Heart left ventricle (tissue), 16 donors: ENCODE measurements around the gene TMEM222. TPM values are rescaled to one million over a fixed set of nuclear protein-coding genes. Genes with fewer than 3 reads are reported as not detected.
A peak's percentile ranks its signal among the peaks of the same experiment; 100 is the strongest.

Source experiments
- ATAC-seq, 4 donors: fragments of 200-7000 bp; cut with Tn5 transposase; one replicate each; pipeline ENCODE4 v1.9.1; 2020 to 2022; ENCODE audit warnings: moderate library complexity in 4 of 4, mild to moderate bottlenecking in 3 of 4, moderate number of reproducible peaks in 1 of 4
- DNase-seq, 5 donors: peaks; one replicate each; pipeline ENCODE4 v3.0.0-alpha.2; 2020
- H3K27ac ChIP-seq, 12 donors: fragments of 200-600 bp; sonication (generic) in 4 of 12; one replicate each; pipeline versions ENCODE4 v1.5.0 to v1.8.0; 2016 to 2022; ENCODE audit warnings: mild to moderate bottlenecking in 2 of 12
- H3K27me3 ChIP-seq, 9 donors: fragments of 200-600 bp; sonication (generic) in 2 of 9; one replicate each; pipeline versions ENCODE4 v1.5.1 to v1.8.0; 2016 to 2022; ENCODE audit warnings: mild to moderate bottlenecking in 3 of 9
- H3K36me3 ChIP-seq, 9 donors: fragments of 200-600 bp; sonication (generic) in 2 of 9; one replicate each; pipeline versions ENCODE4 v1.5.0 to v1.8.0; 2018 to 2022; ENCODE audit warnings: mild to moderate bottlenecking in 2 of 9
- H3K4me1 ChIP-seq, 12 donors: fragments of 200-600 bp; sonication (generic) in 4 of 12; one replicate each; pipeline versions ENCODE4 v1.5.0 to v1.8.0; 2016 to 2022; ENCODE audit warnings: mild to moderate bottlenecking in 3 of 12
- H3K4me3 ChIP-seq, 12 donors: fragments of 200-600 bp; sonication (generic) in 4 of 12; one replicate each; pipeline versions ENCODE4 v1.5.0 to v1.8.0; 2017 to 2022; ENCODE audit warnings: mild to moderate bottlenecking in 9 of 12, moderate library complexity in 4 of 12
- H3K9me3 ChIP-seq, 12 donors: fragments of 200-600 bp; sonication (generic) in 4 of 12; one replicate each; pipeline versions ENCODE4 v1.5.0 to v1.8.0; 2016 to 2022; ENCODE audit warnings: mild to moderate bottlenecking in 1 of 12
- POLR2A ChIP-seq, 2 donors: fragments of 450-650 bp; IDR thresholded peaks; one replicate each; pipeline ENCODE4 v1.6.1; 2017; ENCODE audit warnings: antibody characterized with exemption in 2 of 2, mild to moderate bottlenecking in 2 of 2, moderate library complexity in 2 of 2
- WGBS, 4 donors: extraction: QIAGEN DNeasy Blood & Tissue Kit in 2 of 4; methylation state at CpG; one replicate each; pipeline versions ENCODE4 v1.1.5 to v1.1.7; 2013 to 2018; 5-methylcytosine and 5-hydroxymethylcytosine counted together
- intact Hi-C, 10 donors: fragments of 100-400 bp; cut with DNase I; formaldehyde crosslinking; loops; one replicate each; pipeline versions ENCODE4 v1.11.1 to v1.14.2; 2022
- polyA plus RNA-seq, 2 donors: library from polyadenylated mRNA; stranded (reverse); fragments of 200-250 nt; gene quantifications; one replicate each; pipeline ENCODE4 v1.2.3, GENCODE V29; 2013
- total RNA-seq, 9 donors: library from RNA; depleted of rRNA in 2 of 9; stranded (reverse); fragments of >200 nt in 2 of 9; fragmentation: NEBNext Ultra II Directional in 3 of 9; extraction: Animal tissue kit (Norgen Biotek cat#: 25700) in 3 of 9; gene quantifications; one replicate each; pipeline versions ENCODE4 v1.1.0 to v1.2.4, GENCODE V29; 2016 to 2023
- TF ChIP-seq, protein P1 (sequence below), 12 donors: fragments of 200-600 bp; sonication (generic) in 4 of 12; IDR thresholded peaks; one replicate each; pipeline versions ENCODE4 v1.5.0 to v1.8.0; 2018 to 2022; ENCODE audit warnings: antibody characterized with exemption in 12 of 12, mild to moderate bottlenecking in 5 of 12
- donor health status: ischemic (EF 13 %, LVEDD 7.1; RV severe dilation, severe dysfunction).
- donor health status: healthy with polysubstance abuse.
- donor health status: DM: no; HTN: yes; CAD: no.
- donor health status: DM: no; HTN: no; CAD: no.
- donor health status: ischemic (EF 25% LVEDD 6.9; RV normal size, moderate dysfunction).
- donor health status: ischemic (EF 25% LVEDD 5.7; RV mildly dilated, moderate dysfunction).
- donor health status: healthy.
- donor health status: DM: yes; HTN: yes; CAD: no.
- donor health status: ischemic (EF 35%, LVEDD 5.7; RV mildly dilated, moderate dysfunction).
- donor health status: nonischemic (EF 11% LVEDD 7.7; RV severe dilation, severe dysfunction).
- donor health status: DM: yes; HTN: yes; CAD: no.
- donor health status: PGD.
- donor health status: ischemic (EF 29% LVEDD 5.4; RV normal size, mild dysfunction).
- donor health status: nonischemic (EF 23%, LVEDD 6.1; RV moderate dilation, normal function).

The TMEM222 gene
- total and polyA plus RNA-seq, 11 donors: 18.1 to 49.3 (median 26.2) TPM

GRCh38 chr1:27333717-27334279 is 11.8 kb downstream of the TMEM222 start:
- 90 to 96% (median 93%) methylated on average over 10 to 17 of the region's 17 CpGs for WGBS, 4 donors
- ATAC-seq (no peak), DNase-seq (no peak)
- intact Hi-C loops: loop anchor here in 1 of 10 donors (2.0 kb wide), 1 partner anchor 61 kb away; no protein-coding TSS in a partner anchor
- Histone ChIP-seq H3K36me3 (peaks cover 3 to 82% (median 64%) of the 10 kb centered on the region in 9 donors), H3K27ac (no peak overlapping the region), H3K9me3 (no peaks in the 10 kb centered on the region), H3K4me3 (no peak overlapping the region), H3K4me1 (peaks cover 0 to 28% (median 14%) of the 10 kb centered on the region in 12 donors), H3K27me3 (no peaks in the 10 kb centered on the region)
- TF ChIP-seq, protein P1, sequence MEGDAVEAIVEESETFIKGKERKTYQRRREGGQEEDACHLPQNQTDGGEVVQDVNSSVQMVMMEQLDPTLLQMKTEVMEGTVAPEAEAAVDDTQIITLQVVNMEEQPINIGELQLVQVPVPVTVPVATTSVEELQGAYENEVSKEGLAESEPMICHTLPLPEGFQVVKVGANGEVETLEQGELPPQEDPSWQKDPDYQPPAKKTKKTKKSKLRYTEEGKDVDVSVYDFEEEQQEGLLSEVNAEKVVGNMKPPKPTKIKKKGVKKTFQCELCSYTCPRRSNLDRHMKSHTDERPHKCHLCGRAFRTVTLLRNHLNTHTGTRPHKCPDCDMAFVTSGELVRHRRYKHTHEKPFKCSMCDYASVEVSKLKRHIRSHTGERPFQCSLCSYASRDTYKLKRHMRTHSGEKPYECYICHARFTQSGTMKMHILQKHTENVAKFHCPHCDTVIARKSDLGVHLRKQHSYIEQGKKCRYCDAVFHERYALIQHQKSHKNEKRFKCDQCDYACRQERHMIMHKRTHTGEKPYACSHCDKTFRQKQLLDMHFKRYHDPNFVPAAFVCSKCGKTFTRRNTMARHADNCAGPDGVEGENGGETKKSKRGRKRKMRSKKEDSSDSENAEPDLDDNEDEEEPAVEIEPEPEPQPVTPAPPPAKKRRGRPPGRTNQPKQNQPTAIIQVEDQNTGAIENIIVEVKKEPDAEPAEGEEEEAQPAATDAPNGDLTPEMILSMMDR (IDR thresholded peaks at IDR 0.05): no peak

DNA sequence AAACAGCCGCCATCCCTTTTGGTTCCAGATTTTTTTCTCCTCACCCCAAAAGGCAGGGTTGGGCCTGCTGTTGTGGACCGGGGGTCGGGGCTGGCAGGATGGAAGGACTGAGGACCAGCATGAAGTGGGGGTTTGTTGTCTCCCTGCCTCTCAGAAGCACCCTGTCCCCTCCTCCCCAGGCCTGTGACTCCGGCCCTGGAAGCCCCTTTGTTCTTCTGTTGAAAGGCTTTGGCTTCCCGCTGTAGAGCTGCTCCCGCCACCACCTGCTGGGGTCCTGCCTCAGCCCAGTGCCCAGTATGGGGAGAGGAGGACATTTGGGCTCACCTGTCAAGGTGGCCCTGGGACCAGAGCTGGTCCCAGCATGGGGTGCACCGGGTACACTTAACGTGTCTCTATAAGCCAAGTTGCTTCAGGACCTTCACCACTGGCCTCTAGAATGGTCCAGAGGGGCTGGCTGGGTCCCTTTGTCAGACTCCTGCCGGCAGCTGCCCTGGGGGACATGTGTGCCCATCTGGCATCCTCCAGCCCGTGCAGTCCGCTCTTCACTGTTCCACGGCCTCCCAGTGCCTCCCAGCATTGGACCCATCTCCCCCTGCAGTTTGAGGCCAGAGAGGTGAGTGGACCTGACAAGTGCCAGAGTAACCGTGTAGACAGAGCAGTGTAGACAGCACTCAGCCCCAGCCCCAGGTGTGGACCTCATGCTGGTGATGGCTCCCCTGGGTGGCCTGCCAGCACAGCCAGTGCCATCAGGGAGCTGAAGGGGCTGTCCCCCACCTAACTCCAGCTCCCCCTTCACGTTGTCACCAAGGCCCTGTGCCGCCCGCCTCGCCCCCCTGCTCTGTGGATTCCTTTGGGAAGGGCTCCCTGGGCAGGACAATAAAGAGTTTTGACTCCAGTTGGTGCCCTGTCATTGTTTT is 13.8 kb downstream of the TMEM222 start:
- Histone ChIP-seq H3K27ac (no peak overlapping the region), H3K4me3 (no peak overlapping the region), H3K9me3 (no peaks in the 10 kb centered on the region), H3K36me3 (peaks cover 3 to 68% (median 57%) of the 10 kb centered on the region in 9 donors), H3K27me3 (no peaks in the 10 kb centered on the region), H3K4me1 (peaks cover 0 to 18% (median 13%) of the 10 kb centered on the region in 12 donors)
- TF ChIP-seq, protein P1 (IDR thresholded peaks at IDR 0.05): no peak
- TF ChIP-seq POLR2A (IDR thresholded peaks at IDR 0.05): no peak
- intact Hi-C loops: no loop called here
- WGBS, 4 donors: 89 to 94% (median 93%) methylated on average over 16 to 17 of the region's 17 CpGs
- peak in 2 of 5 donors; percentile 17 to 52 for DNase-seq
- no peak for ATAC-seq

DNA sequence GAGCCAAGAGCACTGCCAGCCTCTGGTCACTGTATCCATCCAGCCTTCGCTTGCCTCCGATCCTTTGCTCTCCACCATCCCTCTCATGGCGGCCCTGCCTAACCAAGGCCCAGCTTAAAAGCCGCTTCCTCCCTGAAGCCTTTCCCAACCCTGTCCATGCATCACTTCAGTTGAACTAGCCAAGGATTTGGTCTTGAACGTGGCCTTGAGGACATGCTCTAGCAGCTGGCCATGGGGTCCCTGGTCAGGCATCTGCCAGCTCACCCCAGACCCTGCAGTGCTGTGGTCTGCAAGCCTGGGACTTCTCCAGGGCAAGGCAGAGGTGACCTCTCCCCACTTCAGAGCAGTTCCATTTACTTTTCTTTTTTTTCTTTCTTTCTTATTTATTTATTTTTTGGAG is 14.8 kb downstream of the TMEM222 start:
- no peaks in the 10 kb centered on the region for H3K9me3 ChIP-seq
- intact Hi-C loops: no loop called here
- TF ChIP-seq, protein P1 (IDR thresholded peaks at IDR 0.05): no peak
- no peak for TF ChIP-seq POLR2A (IDR thresholded peaks at IDR 0.05)
- ATAC-seq (no peak), DNase-seq (peak in 2 of 5 donors; percentile 1 to 5)
- H3K4me1 ChIP-seq: peaks cover 0 to 19% (median 10%) of the 10 kb centered on the region in 12 donors
- 95% methylated on average over 5 of the region's 5 CpGs for WGBS, 4 donors
- H3K36me3 ChIP-seq: peaks cover 3 to 58% (median 50%) of the 10 kb centered on the region in 9 donors
- no peaks in the 10 kb centered on the region for H3K27me3 ChIP-seq
- H3K27ac ChIP-seq: no peak overlapping the region
- no peak overlapping the region for H3K4me3 ChIP-seq

- Histone ChIP-seq H3K27me3 (no peaks in the 10 kb centered on the region), H3K4me1 (peaks cover 0 to 29% (median 4%) of the 10 kb centered on the region in 12 donors), H3K27ac (no peak overlapping the region), H3K4me3 (no peak overlapping the region), H3K9me3 (no peaks in the 10 kb centered on the region), H3K36me3 (peaks cover 3 to 38% (median 33%) of the 10 kb centered on the region in 9 donors)
- DNase-seq: no peak
- TF ChIP-seq, protein P1 (IDR thresholded peaks at IDR 0.05): no peak
- no peak for TF ChIP-seq POLR2A (IDR thresholded peaks at IDR 0.05)
- ATAC-seq: no peak
- intact Hi-C loops: no loop called here
- WGBS, 4 donors: 91 to 96% (median 95%) methylated on average over 5 to 6 of the region's 6 CpGs
Observed at GRCh38 chr1:27338751-27339150, 16.8 kb downstream of the TMEM222 start.
